HCT116 (cell line): ENCODE results near the gene CCDC3. TPM values are rescaled to one million over a fixed set of nuclear protein-coding genes. Genes with fewer than 3 reads are reported as not detected.

Experiments used
- ATAC-seq: fragments of 200-7000 bp; cut with Tn5 transposase; 2 replicates; pipeline ENCODE4 v1.9.1; 2020; ENCODE audit warnings: mild to moderate bottlenecking, moderate library complexity
- BruUV-seq: library from RNA; stranded (reverse); fragments of 400-500 nt; replicated peaks from 2 replicates; lab custom pipeline; 2021; lab: Mats Ljungman, UMichigan
- CTCF ChIA-PET: fragments of 300-600 bp; sonication (Branson Sonifier 250); formaldehyde crosslinking; loops from one replicate; lab custom pipeline; 2021; ENCODE audit warnings: antibody characterized with exemption; lab: Charles Lee
- POLR2A ChIA-PET: fragments of 300-600, 350-600 bp; sonication (Branson Sonifier 250); formaldehyde crosslinking; loops from one replicate; lab custom pipeline; 2021; ENCODE audit warnings: antibody characterized with exemption; lab: Charles Lee
- RAD21 ChIA-PET, 2 experiments: fragments of 300-600 bp; sonication (Branson Sonifier 250); formaldehyde crosslinking; loops; one replicate each; lab custom pipeline; 2023; ENCODE audit warnings: low total read pairs in 2 of 2; ENCODE audit not compliant: uncharacterized antibody in 2 of 2, unreplicated experiment in 2 of 2, low non-redundant PET in 1 of 2; lab: Charles Lee
- DNase-seq: peaks from one replicate; pipeline ENCODE4 v3.0.0-alpha.2; 2010; ENCODE audit warnings: low read depth, low spot score
- H2AFZ ChIP-seq: fragments of 200-600 bp; shearing (Covaris generic), sonication (generic); 2 replicates; pipeline ENCODE4 v1.6.1; 2017; ENCODE audit warnings: low read depth, mixed run types, mixed read lengths, antibody characterized with exemption, low read length; ENCODE audit not compliant: poor library complexity, severe bottlenecking
- H3K27ac ChIP-seq: 2 replicates; pipeline ENCODE4 v1.5.1; 2012; ENCODE audit warnings: low read depth, low read length
- H3K27me3 ChIP-seq: fragments of 200-600 bp; sonication (generic); 2 replicates; pipeline ENCODE4 v1.6.1; 2016; ENCODE audit warnings: mixed run types, low read length, mixed read lengths; ENCODE audit not compliant: insufficient read depth
- H3K36me3 ChIP-seq, 2 experiments: fragments of 200-500 bp in 1 of 2; fragments of 200-600 bp in 1 of 2; sonication (Bioruptor generic) in 1 of 2; sonication (generic) in 1 of 2; 2 replicates each; pipeline versions ENCODE4 v1.5.1 to v1.6.1; 2014 to 2016; ENCODE audit warnings: low read length in 2 of 2, inconsistent platforms in 1 of 2, mixed read lengths in 1 of 2, mixed run types in 1 of 2; ENCODE audit not compliant: insufficient read depth in 2 of 2, control insufficient read depth in 1 of 2
- H3K4me1 ChIP-seq, 2 experiments: fragments of 200-600 bp in 1 of 2; sonication (generic) in 1 of 2; 2 replicates each; pipeline versions ENCODE4 v1.5.1 to v1.6.1; 2012 to 2017; ENCODE audit warnings: low read length in 2 of 2, inconsistent platforms in 1 of 2, mild to moderate bottlenecking in 1 of 2, mixed read lengths in 1 of 2, mixed run types in 1 of 2, moderate library complexity in 1 of 2; ENCODE audit not compliant: insufficient read depth in 2 of 2, control insufficient read depth in 1 of 2
- H3K4me2 ChIP-seq: fragments of 200-600 bp; sonication (generic); 2 replicates; pipeline ENCODE4 v1.6.1; 2017; ENCODE audit warnings: mixed run types, low read length, mixed read lengths
- H3K4me3 ChIP-seq, 2 experiments: fragments of 200-600 bp in 1 of 2; sonication (generic) in 1 of 2; replicated peaks in 1 of 2; 2 replicates each; pipeline ENCODE4 v1.5.1; 2011 to 2016; ENCODE audit warnings: low read length in 2 of 2, control low read depth in 1 of 2, low read depth in 1 of 2, mild to moderate bottlenecking in 1 of 2, mixed read lengths in 1 of 2, mixed run types in 1 of 2
- H3K79me2 ChIP-seq: fragments of 200-600 bp; sonication (generic); 2 replicates; pipeline ENCODE4 v1.6.1; 2017; ENCODE audit warnings: mild to moderate bottlenecking, mixed run types, low read length, moderate library complexity, mixed read lengths; ENCODE audit not compliant: insufficient read depth
- H3K9ac ChIP-seq: fragments of 200-600 bp; sonication (generic); 2 replicates; pipeline ENCODE4 v1.6.1; 2016; ENCODE audit warnings: low read length, mixed read lengths
- H3K9me2 ChIP-seq: fragments of 200-600 bp; sonication (generic), shearing (Covaris generic); 2 replicates; pipeline ENCODE4 v1.6.1; 2017; ENCODE audit warnings: mixed run types, mild to moderate bottlenecking, moderate library complexity; ENCODE audit not compliant: insufficient read depth
- H3K9me3 ChIP-seq, 2 experiments: fragments of 200-500 bp in 1 of 2; fragments of 200-600 bp in 1 of 2; sonication (Bioruptor generic) in 1 of 2; sonication (generic) in 1 of 2; 2 replicates each; pipeline ENCODE4 v1.6.1; 2014 to 2017; ENCODE audit warnings: low read length in 2 of 2, mixed read lengths in 2 of 2, inconsistent platforms in 1 of 2, low read depth in 1 of 2, mild to moderate bottlenecking in 1 of 2, mixed run types in 1 of 2, moderate library complexity in 1 of 2; ENCODE audit not compliant: control insufficient read depth in 1 of 2, insufficient read depth in 1 of 2
- H4K20me1 ChIP-seq: fragments of 200-600 bp; sonication (generic), shearing (Covaris generic); 2 replicates; pipeline ENCODE4 v1.6.1; 2017; ENCODE audit warnings: mixed run types, mild to moderate bottlenecking, moderate library complexity; ENCODE audit not compliant: insufficient read depth
- ATF3 ChIP-seq: IDR thresholded peaks from 2 replicates; pipeline ENCODE4 v1.6.1; 2012
- CBX3 ChIP-seq: IDR thresholded peaks from 2 replicates; pipeline ENCODE4 v1.6.1; 2012; ENCODE audit warnings: low read depth
- CEBPB ChIP-seq: IDR thresholded peaks from 2 replicates; pipeline ENCODE4 v1.6.1; 2012; ENCODE audit warnings: low read depth
- CTCF ChIP-seq, 3 experiments: fragments of 200-600 bp in 1 of 3; sonication (generic) in 1 of 3; IDR thresholded peaks in 2 of 3; conservative IDR thresholded peaks in 1 of 3; 2 replicates each; pipeline ENCODE4 v1.5.1; 2012 to 2017; ENCODE audit warnings: low read depth in 2 of 3, low read length in 2 of 3, antibody characterized with exemption in 1 of 3, borderline replicate concordance in 1 of 3, control low read depth in 1 of 3, mild to moderate bottlenecking in 1 of 3, mixed read lengths in 1 of 3, mixed run types in 1 of 3, moderate library complexity in 1 of 3; ENCODE audit not compliant: insufficient read depth in 1 of 3
- EGR1 ChIP-seq: IDR thresholded peaks from 2 replicates; pipeline ENCODE4 v1.6.1; 2012; ENCODE audit warnings: low read depth
- ELF1 ChIP-seq: IDR thresholded peaks from 2 replicates; pipeline ENCODE4 v1.6.1; 2012; ENCODE audit warnings: low read depth, borderline replicate concordance
- EZH2 ChIP-seq: fragments of 200-600 bp; sonication (generic); IDR thresholded peaks from 2 replicates; pipeline ENCODE4 v1.6.1; 2017; ENCODE audit warnings: antibody characterized with exemption, mixed run types
- EZH2phosphoT487 ChIP-seq: fragments of 200-600 bp; IDR thresholded peaks from 2 replicates; pipeline ENCODE4 v1.6.1; 2018; ENCODE audit warnings: antibody characterized with exemption, borderline replicate concordance
- FOSL1 ChIP-seq: IDR thresholded peaks from 2 replicates; pipeline ENCODE4 v1.6.1; 2012; ENCODE audit warnings: low read depth
- POLR2A ChIP-seq: IDR thresholded peaks from 2 replicates; pipeline ENCODE4 v1.7.0; 2011; ENCODE audit warnings: borderline replicate concordance; ENCODE audit not compliant: insufficient read depth, insufficient read length; ENCODE audit errors: extremely low read depth
- POLR2AphosphoS5 ChIP-seq: IDR thresholded peaks from 2 replicates; pipeline ENCODE4 v1.6.1; 2011; ENCODE audit warnings: mild to moderate bottlenecking, low read depth, low read length, moderate library complexity
- RAD21 ChIP-seq: IDR thresholded peaks from 2 replicates; pipeline ENCODE4 v1.6.1; 2012; ENCODE audit warnings: low read depth, mild to moderate bottlenecking
- REST ChIP-seq: IDR thresholded peaks from 2 replicates; pipeline ENCODE4 v1.6.1; 2012; ENCODE audit warnings: low read depth
- SIN3A ChIP-seq: IDR thresholded peaks from 2 replicates; pipeline ENCODE4 v1.6.1; 2012; ENCODE audit warnings: low read depth
- SP1 ChIP-seq: IDR thresholded peaks from 2 replicates; pipeline ENCODE4 v1.6.1; 2012; ENCODE audit warnings: low read depth
- SRF ChIP-seq: IDR thresholded peaks from 2 replicates; pipeline ENCODE4 v1.6.1; 2012; ENCODE audit warnings: low read depth
- ZBTB33 ChIP-seq: IDR thresholded peaks from 2 replicates; pipeline ENCODE4 v1.6.1; 2011; ENCODE audit warnings: mild to moderate bottlenecking, low read length, moderate library complexity; ENCODE audit not compliant: insufficient replicate concordance; ENCODE audit errors: extremely low read depth
- ZNF274 ChIP-seq: fragments of 200-500 bp; sonication (Bioruptor generic); IDR thresholded peaks from 2 replicates; pipeline ENCODE4 v1.6.1; 2014; ENCODE audit warnings: mild to moderate bottlenecking, low read depth, low read length, inconsistent platforms
- intact Hi-C: fragments of 100-400 bp; cut with micrococcal nuclease; formaldehyde crosslinking; loops from 2 replicates; pipeline ENCODE4 v1.10.0; 2022
- total RNA-seq: library from RNA; stranded (reverse); gene quantifications from one replicate; pipeline ENCODE4 v1.2.1, GENCODE V29; 2021; ENCODE audit not compliant: unreplicated experiment

CCDC3 gene
- total RNA-seq, 1 experiment from 2014 or later = 10.5 TPM

- no peaks in the 10 kb centered on the region for H3K9me2 ChIP-seq
- no TSS peak for BruUV-seq
These were observed 113.7 kb downstream of the CCDC3 start for GRCh38 chr10:12887780-12888179.

More at GRCh38 chr10:12887780-12888179, 113.7 kb downstream of the CCDC3 start:
- Histone ChIP-seq H2AFZ (no peak overlapping the region), H3K4me3 (no peak overlapping the region), H3K27me3 (no peaks in the 10 kb centered on the region), H3K4me2 (no peak overlapping the region), H4K20me1 (no peaks in the 10 kb centered on the region), H3K9me3 (no peaks in the 10 kb centered on the region; a peak in 1 of 4 replicates), H3K4me1 (no peaks in the 10 kb centered on the region), H3K79me2 (no peaks in the 10 kb centered on the region), H3K9ac (no peak overlapping the region), H3K36me3 (no peaks in the 10 kb centered on the region), H3K27ac (no peak overlapping the region)
- TF ChIP-seq FOSL1 (no peak), SRF (no peak), EGR1 (no peak), ZBTB33 (no peak), REST (no peak), EZH2phosphoT487 (no peak), SIN3A (no peak), EZH2 (no peak), POLR2A (no peak), ATF3 (no peak), ZNF274 (no peak), CTCF (IDR thresholded peaks at IDR 0.05 in 2 of 3, conservative IDR thresholded peaks at IDR 0.05 in 1 of 3; ENCODE audit: borderline replicate concordance in 1 of 3, insufficient read depth in 1 of 3, low read depth in 2 of 3, low read length in 2 of 3) (no peak), CBX3 (no peak), POLR2AphosphoS5 (no peak), RAD21 (no peak), CEBPB (no peak), ELF1 (no peak), SP1 (no peak)
- intact Hi-C loops = no loop called here
- ATAC-seq (no peak), DNase-seq (no peak)
- ChIA-PET CTCF (interaction anchor here (1.8 kb wide), 1 partner anchor 14 kb away, joined by 4 read pairs; no protein-coding TSS in a partner anchor), RAD21 (no interaction called here), POLR2A (no interaction called here)
